ENCODE results near the gene FOXE3.

DNA sequence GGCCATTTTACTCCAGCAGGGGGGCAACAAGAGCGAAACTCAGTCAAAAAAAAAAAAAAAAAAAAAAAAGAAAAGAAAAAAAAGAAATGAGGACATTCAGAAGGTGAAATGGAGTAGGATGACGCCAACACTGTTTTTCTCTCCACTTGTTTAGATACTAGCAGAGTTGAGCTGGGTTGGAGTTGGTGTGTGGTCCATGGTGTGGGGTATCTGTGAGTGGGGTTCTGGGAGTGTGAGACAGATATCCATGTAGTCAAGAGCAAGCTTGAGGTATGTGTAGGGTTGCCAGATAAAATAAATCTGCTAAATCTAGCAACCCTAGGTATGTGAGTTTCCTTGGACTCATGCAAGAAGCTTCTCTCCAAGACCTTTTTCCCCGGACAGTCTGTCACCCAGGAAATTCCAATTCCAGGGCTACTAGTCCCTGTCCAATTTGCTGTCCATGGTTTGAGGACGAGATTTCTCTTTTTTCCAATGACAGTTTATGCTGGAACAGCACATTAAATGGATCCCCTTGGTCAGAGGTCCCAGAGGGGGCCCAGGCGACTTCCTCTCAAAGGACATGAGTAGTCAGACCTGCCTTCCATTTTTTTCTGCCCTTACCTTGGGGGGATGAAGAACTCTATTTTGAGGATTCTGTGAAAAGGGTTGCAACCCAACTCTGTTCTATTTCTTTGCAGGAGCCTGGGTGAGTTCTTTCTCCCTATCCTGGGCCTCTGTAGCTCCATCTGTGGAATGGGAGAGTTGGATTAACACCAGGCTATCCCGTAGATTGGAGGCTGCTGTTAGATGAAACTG, 19.6 kb downstream of the FOXE3 start:
- TF ChIP-seq CHD1 (IDR thresholded peaks at IDR 0.05; ENCODE audit: low read length) = no peak
- no peak for TF ChIP-seq BDP1 (IDR thresholded peaks at IDR 0.05; ENCODE audit: insufficient read depth, insufficient read length)
- TF ChIP-seq ZNF785 (CRISPR knock-in tag; IDR thresholded peaks at IDR 0.05) = no peak
- TF ChIP-seq, protein P1, sequence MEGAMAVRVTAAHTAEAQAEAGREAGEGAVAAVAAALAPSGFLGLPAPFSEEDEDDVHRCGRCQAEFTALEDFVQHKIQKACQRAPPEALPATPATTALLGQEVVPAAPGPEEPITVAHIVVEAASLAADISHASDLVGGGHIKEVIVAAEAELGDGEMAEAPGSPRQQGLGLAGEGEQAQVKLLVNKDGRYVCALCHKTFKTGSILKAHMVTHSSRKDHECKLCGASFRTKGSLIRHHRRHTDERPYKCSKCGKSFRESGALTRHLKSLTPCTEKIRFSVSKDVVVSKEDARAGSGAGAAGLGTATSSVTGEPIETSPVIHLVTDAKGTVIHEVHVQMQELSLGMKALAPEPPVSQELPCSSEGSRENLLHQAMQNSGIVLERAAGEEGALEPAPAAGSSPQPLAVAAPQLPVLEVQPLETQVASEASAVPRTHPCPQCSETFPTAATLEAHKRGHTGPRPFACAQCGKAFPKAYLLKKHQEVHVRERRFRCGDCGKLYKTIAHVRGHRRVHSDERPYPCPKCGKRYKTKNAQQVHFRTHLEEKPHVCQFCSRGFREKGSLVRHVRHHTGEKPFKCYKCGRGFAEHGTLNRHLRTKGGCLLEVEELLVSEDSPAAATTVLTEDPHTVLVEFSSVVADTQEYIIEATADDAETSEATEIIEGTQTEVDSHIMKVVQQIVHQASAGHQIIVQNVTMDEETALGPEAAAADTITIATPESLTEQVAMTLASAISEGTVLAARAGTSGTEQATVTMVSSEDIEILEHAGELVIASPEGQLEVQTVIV (CRISPR knock-in tag; IDR thresholded peaks at IDR 0.05; ENCODE audit: borderline replicate concordance) = no peak
- TF ChIP-seq, protein P2, sequence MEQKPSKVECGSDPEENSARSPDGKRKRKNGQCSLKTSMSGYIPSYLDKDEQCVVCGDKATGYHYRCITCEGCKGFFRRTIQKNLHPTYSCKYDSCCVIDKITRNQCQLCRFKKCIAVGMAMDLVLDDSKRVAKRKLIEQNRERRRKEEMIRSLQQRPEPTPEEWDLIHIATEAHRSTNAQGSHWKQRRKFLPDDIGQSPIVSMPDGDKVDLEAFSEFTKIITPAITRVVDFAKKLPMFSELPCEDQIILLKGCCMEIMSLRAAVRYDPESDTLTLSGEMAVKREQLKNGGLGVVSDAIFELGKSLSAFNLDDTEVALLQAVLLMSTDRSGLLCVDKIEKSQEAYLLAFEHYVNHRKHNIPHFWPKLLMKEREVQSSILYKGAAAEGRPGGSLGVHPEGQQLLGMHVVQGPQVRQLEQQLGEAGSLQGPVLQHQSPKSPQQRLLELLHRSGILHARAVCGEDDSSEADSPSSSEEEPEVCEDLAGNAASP (IDR thresholded peaks at IDR 0.05) = no peak
- TF ChIP-seq SMC3 (conservative IDR thresholded peaks at IDR 0.05; ENCODE audit: insufficient read depth, low read depth, low read length) = no peak
- no peak for TF ChIP-seq ZNF512 (tag; IDR thresholded peaks at IDR 0.05)
- TF ChIP-seq PCBP1 (IDR thresholded peaks at IDR 0.05; ENCODE audit: low read depth, low read length, poor library complexity, severe bottlenecking) = no peak
- no peak for TF ChIP-seq RAD21 (CRISPR knock-in tag; conservative IDR thresholded peaks at IDR 0.05 in 1 of 2, IDR thresholded peaks at IDR 0.05 in 1 of 2)

Data from K562 (cell line).